ENCODE measurements around the gene PUS10.
A peak's percentile ranks its signal among the peaks of the same experiment; 100 is the strongest.
"Not testable (repeated sequence)": the region's sequence is repeated elsewhere in the genome, so short reads cannot be mapped to it uniquely, and the experiment has no call there.

PUS10 gene
- 8.4 reads per million, percentile 28 among the genes with 10 or more reads in this experiment for total RNA-seq

- DNase-seq: peak; percentile 49
Measured at GRCh38 chr2:61017556-61018317, at the start of gene PUS10, which contains the start of gene PEX13. TSS of gene PUS10 (minus strand) at chr2:61018255. CDS start at chr2:61011890, 6,365 bp downstream. TSS of gene PEX13 (plus strand) at chr2:61017720. CDS start at chr2:61017760, 40 bp downstream.

- peak; percentile 79 for DNase-seq
Measured at GRCh38 chr2:61065714-61066709, 48.0 kb upstream of the PUS10 start, which contains the start of gene SANBR. TSS of gene SANBR (plus strand) at chr2:61065871. CDS start at chr2:61070351, 4,480 bp downstream.

- no peak for DNase-seq
Measured at GRCh38 chr2:61059382-61059781, 41.3 kb upstream of the PUS10 start.

- no peak for DNase-seq
Measured at GRCh38 chr2:61057562-61057961, 39.5 kb upstream of the PUS10 start.

- no peak for DNase-seq
Measured at GRCh38 chr2:61055557-61055956, 37.5 kb upstream of the PUS10 start.

GRCh38 chr2:61045999-61046398, 27.9 kb upstream of the PUS10 start:
- no peak for DNase-seq

- no peak for DNase-seq
Measured at GRCh38 chr2:61045226-61045625, 27.2 kb upstream of the PUS10 start.

GRCh38 chr2:61044636-61045035, 26.6 kb upstream of the PUS10 start:
- DNase-seq: no peak

- no peak for DNase-seq
Measured at GRCh38 chr2:61042807-61043206, 24.8 kb upstream of the PUS10 start.

- not testable (repeated sequence) for DNase-seq
Measured at GRCh38 chr2:61036643-61037042, 18.6 kb upstream of the PUS10 start.

- DNase-seq: not testable (repeated sequence)
Measured at GRCh38 chr2:61034592-61034991, 16.5 kb upstream of the PUS10 start.

GRCh38 chr2:61029533-61029932, 11.5 kb upstream of the PUS10 start:
- DNase-seq: no peak

- DNase-seq: no peak
Measured at GRCh38 chr2:61023670-61024069, 5.6 kb upstream of the PUS10 start.

GRCh38 chr2:61021228-61021660, 3.2 kb upstream of the PUS10 start:
- DNase-seq: no peak

- no peak for DNase-seq
Measured at GRCh38 chr2:61018798-61019197, 743 bp upstream of the PUS10 start.

- no peak for DNase-seq
Measured at GRCh38 chr2:61018318-61018755, 282 bp upstream of the PUS10 start.

GRCh38 chr2:61017003-61017555, 976 bp downstream of the PUS10 start:
- peak; percentile 61 for DNase-seq

- DNase-seq: no peak
Measured at GRCh38 chr2:61016392-61017002, 1.6 kb downstream of the PUS10 start.

GRCh38 chr2:61015976-61016375, 2.1 kb downstream of the PUS10 start:
- no peak for DNase-seq

- DNase-seq: no peak
Measured at GRCh38 chr2:61014763-61015162, 3.3 kb downstream of the PUS10 start.

GRCh38 chr2:61013382-61013781, 4.7 kb downstream of the PUS10 start:
- DNase-seq: no peak

GRCh38 chr2:61012303-61012702, 5.8 kb downstream of the PUS10 start:
- not testable (repeated sequence) for DNase-seq
